GM21737 (cell line): Measurements from ENCODE around the gene UBE2G2.

Source experiments
- ATAC-seq: cut with Tn5 transposase; IDR thresholded peaks from one replicate; pipeline ENCODE4 v1.9.1; 2021; ENCODE audit warnings: mild to moderate bottlenecking, moderate library complexity; ENCODE audit not compliant: unreplicated experiment

The UBE2G2 gene

GRCh38 chr21:44816761-44817505, 15.3 kb upstream of the UBE2G2 start:
- ATAC-seq, result no peak

- no peak for ATAC-seq
These were observed 14.4 kb upstream of the UBE2G2 start for GRCh38 chr21:44815852-44816628.

- ATAC-seq, result no peak
These were observed 13.6 kb upstream of the UBE2G2 start for GRCh38 chr21:44815225-44815624.

GRCh38 chr21:44814498-44815023, 12.9 kb upstream of the UBE2G2 start:
- ATAC-seq, result no peak

GRCh38 chr21:44813727-44814126, 12.1 kb upstream of the UBE2G2 start:
- ATAC-seq, result no peak

GRCh38 chr21:44813149-44813548, 11.5 kb upstream of the UBE2G2 start:
- ATAC-seq, result no peak

GRCh38 chr21:44812640-44813039, 11.0 kb upstream of the UBE2G2 start:
- ATAC-seq, result no peak

GRCh38 chr21:44810779-44811178, 9.2 kb upstream of the UBE2G2 start:
- no peak for ATAC-seq

GRCh38 chr21:44805859-44806258, 4.2 kb upstream of the UBE2G2 start:
- ATAC-seq, result no peak

GRCh38 chr21:44805226-44805625, 3.6 kb upstream of the UBE2G2 start:
- ATAC-seq, result no peak

- ATAC-seq, result no peak
These were observed 3.1 kb upstream of the UBE2G2 start for GRCh38 chr21:44804762-44805161.

- no peak for ATAC-seq
These were observed 2.0 kb upstream of the UBE2G2 start for GRCh38 chr21:44803651-44804050.

GRCh38 chr21:44802396-44803153, 955 bp upstream of the UBE2G2 start:
- no peak for ATAC-seq

GRCh38 chr21:44800971-44801467, 601 bp downstream of the UBE2G2 start:
- ATAC-seq, result no peak

GRCh38 chr21:44800103-44800502, 1.5 kb downstream of the UBE2G2 start:
- no peak for ATAC-seq

GRCh38 chr21:44799646-44800045, 2.0 kb downstream of the UBE2G2 start:
- no peak for ATAC-seq

- no peak for ATAC-seq
These were observed 3.8 kb downstream of the UBE2G2 start for GRCh38 chr21:44797775-44798174.

GRCh38 chr21:44795342-44795741, 6.3 kb downstream of the UBE2G2 start:
- no peak for ATAC-seq

GRCh38 chr21:44793592-44794374, 7.8 kb downstream of the UBE2G2 start:
- ATAC-seq, result no peak
